ENCODE data around the gene CEACAM8.
"Not testable (repeated sequence)": the region's sequence is repeated elsewhere in the genome, so short reads cannot be mapped to it uniquely, and the experiment has no call there.

The CEACAM8 gene

GRCh38 chr19:42544146-42544545 lies 50.6 kb downstream of the CEACAM8 start:
- FAIRE-seq: no peak
- no peak for DNase-seq (ENCODE audit: low spot score)

GRCh38 chr19:42542791-42543190 lies 51.9 kb downstream of the CEACAM8 start:
- FAIRE-seq (no peak), DNase-seq (ENCODE audit: low spot score) (no peak)

- FAIRE-seq (no peak), DNase-seq (ENCODE audit: low spot score) (no peak)
Observed at GRCh38 chr19:42540071-42540553, 54.6 kb downstream of the CEACAM8 start.

- no peak for FAIRE-seq
- DNase-seq (ENCODE audit: low spot score): no peak
Observed at GRCh38 chr19:42538841-42539709, 55.6 kb downstream of the CEACAM8 start.

- not testable (repeated sequence) for FAIRE-seq; DNase-seq (ENCODE audit: low spot score)
Observed at GRCh38 chr19:42535276-42535675, 59.4 kb downstream of the CEACAM8 start.

GRCh38 chr19:42534391-42534790 lies 60.3 kb downstream of the CEACAM8 start:
- FAIRE-seq (no peak), DNase-seq (ENCODE audit: low spot score) (no peak)

GRCh38 chr19:42532891-42533290 lies 61.8 kb downstream of the CEACAM8 start:
- DNase-seq (ENCODE audit: low spot score): no peak

GRCh38 chr19:42531313-42531712 lies 63.4 kb downstream of the CEACAM8 start:
- FAIRE-seq (no peak), DNase-seq (ENCODE audit: low spot score) (no peak)

More at GRCh38 chr19:42532891-42533290, 61.8 kb downstream of the CEACAM8 start:
- no peak for FAIRE-seq
